ENCODE data around the gene CYB561D2.

CYB561D2 gene

DNA sequence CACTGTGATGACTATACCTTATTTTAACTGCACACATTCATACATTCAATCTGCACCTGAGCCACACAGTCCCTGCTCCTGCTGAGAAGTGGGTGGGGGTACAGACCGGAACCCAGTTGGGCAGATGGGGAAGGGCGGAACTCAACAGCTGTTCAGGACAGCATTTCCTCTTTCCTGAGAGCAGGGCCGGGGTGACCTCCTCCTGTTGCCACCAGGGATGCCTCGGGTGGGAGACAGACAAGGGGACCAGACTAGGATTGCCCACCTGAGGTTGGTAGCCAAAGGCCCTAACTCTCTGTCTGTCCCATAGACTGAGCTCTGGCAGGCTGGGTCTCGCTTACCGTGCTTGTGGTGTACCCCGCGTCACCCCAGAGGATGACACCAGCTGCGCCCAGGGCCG is 32.0 kb upstream of the CYB561D2 start:
- Histone ChIP-seq H2AFZ (no peak overlapping the region), H3K36me3 (ENCODE audit: control insufficient read depth, insufficient read depth, low read length) (no peaks in the 10 kb centered on the region), H3K4me3 (ENCODE audit: low read depth, low read length) (no peak overlapping the region), H3K79me2 (peaks cover 7% of the 10 kb centered on the region), H3K27ac (no peak overlapping the region), H3K9ac (no peak overlapping the region), H3K4me2 (ENCODE audit: low read length) (no peak overlapping the region), H3K9me3 (ENCODE audit: control insufficient read depth, low read length) (no peaks in the 10 kb centered on the region), H3K4me1 (peaks cover 32% of the 10 kb centered on the region), H3K27me3 (ENCODE audit: control insufficient read depth, insufficient read depth, low read length) (no peaks in the 10 kb centered on the region)
- TF ChIP-seq, protein P1, sequence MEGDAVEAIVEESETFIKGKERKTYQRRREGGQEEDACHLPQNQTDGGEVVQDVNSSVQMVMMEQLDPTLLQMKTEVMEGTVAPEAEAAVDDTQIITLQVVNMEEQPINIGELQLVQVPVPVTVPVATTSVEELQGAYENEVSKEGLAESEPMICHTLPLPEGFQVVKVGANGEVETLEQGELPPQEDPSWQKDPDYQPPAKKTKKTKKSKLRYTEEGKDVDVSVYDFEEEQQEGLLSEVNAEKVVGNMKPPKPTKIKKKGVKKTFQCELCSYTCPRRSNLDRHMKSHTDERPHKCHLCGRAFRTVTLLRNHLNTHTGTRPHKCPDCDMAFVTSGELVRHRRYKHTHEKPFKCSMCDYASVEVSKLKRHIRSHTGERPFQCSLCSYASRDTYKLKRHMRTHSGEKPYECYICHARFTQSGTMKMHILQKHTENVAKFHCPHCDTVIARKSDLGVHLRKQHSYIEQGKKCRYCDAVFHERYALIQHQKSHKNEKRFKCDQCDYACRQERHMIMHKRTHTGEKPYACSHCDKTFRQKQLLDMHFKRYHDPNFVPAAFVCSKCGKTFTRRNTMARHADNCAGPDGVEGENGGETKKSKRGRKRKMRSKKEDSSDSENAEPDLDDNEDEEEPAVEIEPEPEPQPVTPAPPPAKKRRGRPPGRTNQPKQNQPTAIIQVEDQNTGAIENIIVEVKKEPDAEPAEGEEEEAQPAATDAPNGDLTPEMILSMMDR (IDR thresholded peaks at IDR 0.05), result no peak

DNA sequence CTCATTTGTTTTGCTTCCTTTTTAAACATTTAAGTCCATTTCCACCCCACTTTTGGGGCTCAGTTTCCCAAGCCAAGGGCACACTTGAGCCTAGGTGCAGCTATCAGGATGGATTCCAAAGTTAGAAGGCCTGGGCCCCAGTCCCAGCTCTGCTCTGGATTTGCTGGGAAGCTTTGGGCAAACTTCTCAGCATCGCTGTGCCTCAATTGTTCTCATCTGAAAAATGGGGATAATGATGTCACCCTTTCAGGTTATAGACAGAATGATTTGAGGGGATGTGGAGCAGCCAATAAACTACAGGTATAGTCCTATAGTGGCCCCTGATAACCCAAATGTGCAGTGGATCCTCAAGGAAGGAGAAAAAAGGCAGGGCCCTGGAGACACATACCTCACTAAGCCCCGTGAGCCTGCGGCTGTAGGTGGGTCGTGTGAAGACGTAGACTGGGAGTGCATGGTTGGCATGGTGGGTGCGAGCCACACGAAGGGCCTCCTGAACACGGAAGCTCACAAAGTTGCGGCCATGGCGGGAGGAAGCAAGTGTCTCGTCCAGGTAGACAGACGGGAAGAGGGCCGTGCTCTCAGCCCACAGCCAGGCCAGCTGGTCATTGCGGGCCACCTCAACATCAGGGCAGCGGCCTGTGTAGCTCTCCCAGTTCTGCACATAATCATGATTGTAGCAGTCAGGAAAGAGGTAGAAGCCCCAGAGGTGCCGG is 31.3 kb upstream of the CYB561D2 start:
- peaks cover 28% of the 10 kb centered on the region for H3K4me1 ChIP-seq
- no peaks in the 10 kb centered on the region for H3K36me3 ChIP-seq (ENCODE audit: control insufficient read depth, insufficient read depth, low read length)
- H3K9ac ChIP-seq, result no peak overlapping the region
- no peak overlapping the region for H3K4me3 ChIP-seq (ENCODE audit: low read depth, low read length)
- no peaks in the 10 kb centered on the region for H3K9me3 ChIP-seq (ENCODE audit: control insufficient read depth, low read length)
- peaks cover 7% of the 10 kb centered on the region for H3K79me2 ChIP-seq
- H2AFZ ChIP-seq, result no peak overlapping the region
- peak overlapping the region; percentile 97 for H3K4me2 ChIP-seq (ENCODE audit: low read length)
- no peak overlapping the region for H3K27ac ChIP-seq
- H3K27me3 ChIP-seq (ENCODE audit: control insufficient read depth, insufficient read depth, low read length), result no peaks in the 10 kb centered on the region
- TF ChIP-seq, protein P1 (IDR thresholded peaks at IDR 0.05), result no peak

DNA sequence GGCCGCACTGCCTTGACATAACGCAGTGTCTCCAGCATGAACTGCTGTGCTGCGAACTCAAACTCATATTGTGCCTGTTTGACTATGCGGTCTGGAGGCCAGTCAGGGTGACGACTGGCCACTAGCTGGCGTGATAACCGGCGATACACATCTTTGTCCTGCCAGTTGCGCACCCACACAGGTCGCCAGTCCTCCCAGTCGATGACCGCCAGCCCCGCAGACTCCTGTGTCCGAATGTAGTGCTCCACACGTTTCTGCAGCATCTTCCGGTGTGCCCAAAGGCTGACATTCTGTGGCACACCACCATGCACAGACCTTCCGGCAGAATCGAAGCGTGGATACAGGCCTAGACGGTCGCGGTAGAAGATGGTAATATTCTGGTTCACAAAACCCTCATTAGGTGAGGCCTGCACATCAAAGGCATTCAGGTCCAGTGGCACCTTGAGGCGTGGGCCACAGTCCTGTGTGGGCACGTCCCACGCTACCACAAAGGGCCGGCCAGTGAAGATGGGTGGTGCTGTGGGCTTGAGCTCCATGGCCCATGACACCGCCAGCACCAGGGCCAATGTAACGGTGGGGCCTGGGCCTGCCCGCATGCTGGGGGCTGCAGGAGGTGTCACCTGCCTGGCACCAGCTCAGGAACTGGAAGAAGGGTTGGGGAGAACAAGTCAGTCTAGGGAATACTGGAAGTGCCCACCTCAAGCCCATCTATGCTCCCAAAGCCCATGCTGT is 30.6 kb upstream of the CYB561D2 start:
- peak overlapping the region; percentile 89 for H3K4me3 ChIP-seq (ENCODE audit: low read depth, low read length)
- no peaks in the 10 kb centered on the region for H3K9me3 ChIP-seq (ENCODE audit: control insufficient read depth, low read length)
- H3K36me3 ChIP-seq (ENCODE audit: control insufficient read depth, insufficient read depth, low read length), result no peaks in the 10 kb centered on the region
- H3K4me1 ChIP-seq, result peaks cover 30% of the 10 kb centered on the region
- no peak overlapping the region for H2AFZ ChIP-seq
- H3K79me2 ChIP-seq, result peaks cover 7% of the 10 kb centered on the region
- H3K27me3 ChIP-seq (ENCODE audit: control insufficient read depth, insufficient read depth, low read length), result no peaks in the 10 kb centered on the region
- H3K4me2 ChIP-seq (ENCODE audit: low read length), result peak overlapping the region; percentile 97
- no peak overlapping the region for H3K9ac ChIP-seq
- H3K27ac ChIP-seq, result peak overlapping the region; percentile 88
- TF ChIP-seq, protein P1 (IDR thresholded peaks at IDR 0.05), result no peak

DNA sequence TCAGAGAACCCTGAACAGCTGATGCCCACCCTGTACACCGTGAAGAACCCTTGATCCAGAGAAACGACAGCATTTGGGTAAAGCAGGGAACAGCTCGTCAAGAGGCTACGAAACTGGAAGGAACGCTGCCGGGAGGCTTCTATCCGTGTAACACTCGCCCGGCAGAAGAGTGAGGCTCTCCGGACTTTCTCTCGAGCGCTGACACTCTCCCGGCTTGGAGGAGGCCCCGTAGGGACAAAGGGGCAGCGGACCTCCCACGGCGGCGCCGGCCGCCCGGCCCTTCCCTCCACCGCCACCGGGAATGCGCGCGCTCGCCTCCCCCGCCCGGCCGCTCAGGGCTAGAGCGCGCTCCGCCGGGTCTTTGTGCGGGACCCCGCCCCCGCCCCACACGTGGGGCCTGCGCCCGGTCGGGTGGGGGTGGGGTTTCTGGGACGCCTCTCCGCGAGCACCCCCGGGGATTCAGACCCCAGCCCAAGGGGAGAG is 29.8 kb upstream of the CYB561D2 start:
- no peaks in the 10 kb centered on the region for H3K27me3 ChIP-seq (ENCODE audit: control insufficient read depth, insufficient read depth, low read length)
- no peak overlapping the region for H3K9ac ChIP-seq
- H3K27ac ChIP-seq, result peak overlapping the region; percentile 88
- no peaks in the 10 kb centered on the region for H3K9me3 ChIP-seq (ENCODE audit: control insufficient read depth, low read length)
- H3K79me2 ChIP-seq, result peaks cover 7% of the 10 kb centered on the region
- H3K4me2 ChIP-seq (ENCODE audit: low read length), result peak overlapping the region; percentile 97
- H2AFZ ChIP-seq, result peak overlapping the region; percentile 83
- no peaks in the 10 kb centered on the region for H3K36me3 ChIP-seq (ENCODE audit: control insufficient read depth, insufficient read depth, low read length)
- peaks cover 30% of the 10 kb centered on the region for H3K4me1 ChIP-seq
- H3K4me3 ChIP-seq (ENCODE audit: low read depth, low read length), result peak overlapping the region; percentile 89
- TF ChIP-seq, protein P1 (IDR thresholded peaks at IDR 0.05), result no peak
